Kidney capillary endothelial cell (primary cell): ENCODE measurements around the gene KLHL17.

Experiments
- DNase-seq: peaks from one replicate; pipeline ENCODE4 v3.0.0-alpha.2; 2018; ENCODE audit warnings: low spot score

Gene KLHL17

GRCh38 chr1:923131-923990 lies 37.0 kb upstream of the KLHL17 start, which contains the start of gene SAMD11:
SAMD11 (plus strand) TSS chr1:923923; CDS start chr1:924432, 509 bp downstream.
- no peak for DNase-seq

- DNase-seq, result no peak
These were observed 36.3 kb upstream of the KLHL17 start for GRCh38 chr1:923991-924655.

- DNase-seq, result no peak
These were observed 35.5 kb upstream of the KLHL17 start for GRCh38 chr1:924656-925560.

GRCh38 chr1:925561-926421 lies 34.6 kb upstream of the KLHL17 start:
- no peak for DNase-seq

- DNase-seq, result no peak
These were observed 33.1 kb upstream of the KLHL17 start for GRCh38 chr1:927234-927633.

GRCh38 chr1:927748-928147 lies 32.6 kb upstream of the KLHL17 start:
- no peak for DNase-seq

- DNase-seq, result no peak
These were observed 31.3 kb upstream of the KLHL17 start for GRCh38 chr1:928825-929661.

- DNase-seq, result no peak
These were observed 30.4 kb upstream of the KLHL17 start for GRCh38 chr1:929712-930632.

GRCh38 chr1:930633-931138 lies 29.7 kb upstream of the KLHL17 start:
- no peak for DNase-seq

GRCh38 chr1:931380-932172 lies 28.8 kb upstream of the KLHL17 start:
- DNase-seq, result no peak

GRCh38 chr1:932173-932510 lies 28.2 kb upstream of the KLHL17 start:
- no peak for DNase-seq

- no peak for DNase-seq
These were observed 27.4 kb upstream of the KLHL17 start for GRCh38 chr1:932776-933602.

GRCh38 chr1:933603-933940 lies 26.8 kb upstream of the KLHL17 start:
- no peak for DNase-seq

- no peak for DNase-seq
These were observed 25.2 kb upstream of the KLHL17 start for GRCh38 chr1:934991-935750.

GRCh38 chr1:935751-936231 lies 24.6 kb upstream of the KLHL17 start:
- no peak for DNase-seq

GRCh38 chr1:936348-937264 lies 23.8 kb upstream of the KLHL17 start:
- no peak for DNase-seq
